HUES64 (cell line): ENCODE measurements around the gene KLK15.
"Not testable (repeated sequence)": the region's sequence is repeated elsewhere in the genome, so short reads cannot be mapped to it uniquely, and the experiment has no call there.

Experiments
- H3K27ac ChIP-seq: 2 replicates; pipeline ENCODE4 v1.7.0; 2013; ENCODE audit warnings: low read depth, low read length, inconsistent platforms
- H3K27me3 ChIP-seq: 2 replicates; pipeline ENCODE4 v1.6.1; 2013; ENCODE audit warnings: mild to moderate bottlenecking, low read length; ENCODE audit not compliant: insufficient read depth
- H3K36me3 ChIP-seq: 2 replicates; pipeline ENCODE4 v1.6.1; 2013; ENCODE audit warnings: mild to moderate bottlenecking, low read length; ENCODE audit not compliant: insufficient read depth
- H3K4me1 ChIP-seq: 2 replicates; pipeline ENCODE4 v1.6.1; 2013; ENCODE audit warnings: mild to moderate bottlenecking, low read length, moderate library complexity; ENCODE audit not compliant: insufficient read depth
- H3K4me3 ChIP-seq: 2 replicates; pipeline ENCODE4 v1.5.1; 2013; ENCODE audit warnings: mild to moderate bottlenecking, low read length, moderate library complexity
- H3K9ac ChIP-seq: 2 replicates; pipeline ENCODE4 v1.6.1; 2013; ENCODE audit warnings: mild to moderate bottlenecking, low read depth, low read length
- H3K9me3 ChIP-seq: 2 replicates; pipeline ENCODE4 v1.6.1; 2013; ENCODE audit warnings: low read depth, low read length; ENCODE audit not compliant: insufficient read depth
- WGBS: fragments of 150-250, 120-280 bp; methylation state at CpG from one replicate; pipeline ENCODE4 v1.1.7; 2013; ENCODE audit warnings: missing lambda C conversion rate; 5-methylcytosine and 5-hydroxymethylcytosine counted together

KLK15 gene

GRCh38 chr19:50783848-50784152 is 49.6 kb downstream of the KLK15 start:
- H3K4me3 ChIP-seq, H3K36me3 ChIP-seq, H3K9me3 ChIP-seq, H3K27ac ChIP-seq, H3K4me1 ChIP-seq, H3K9ac ChIP-seq: not testable (repeated sequence)
- H3K27me3 ChIP-seq: peaks cover 16% of the 10 kb centered on the region
- WGBS: 54% methylated on average over 8 of the region's 8 CpGs

- 79% methylated on average over 16 of the region's 16 CpGs for WGBS
- Histone ChIP-seq H3K4me3 (no peak overlapping the region), H3K4me1 (no peaks in the 10 kb centered on the region; the same call in 1 of the 2 replicates), H3K27ac (no peak overlapping the region), H3K27me3 (peaks cover 43% of the 10 kb centered on the region), H3K9me3 (no peaks in the 10 kb centered on the region), H3K9ac (no peak overlapping the region), H3K36me3 (no peaks in the 10 kb centered on the region)
Measured at GRCh38 chr19:50780753-50781435, 52.5 kb downstream of the KLK15 start.

GRCh38 chr19:50779504-50780457 is 53.6 kb downstream of the KLK15 start:
- Histone ChIP-seq H3K27ac (no peak overlapping the region), H3K9ac (no peak overlapping the region), H3K4me3 (no peak overlapping the region), H3K27me3 (peaks cover 46% of the 10 kb centered on the region), H3K4me1 (no peaks in the 10 kb centered on the region; the same call in 1 of the 2 replicates), H3K9me3 (0 out of 2 replicates have a peak, but pooled peaks cover 3% of the 10 kb centered on the region), H3K36me3 (no peaks in the 10 kb centered on the region)
- WGBS: 72% methylated on average over 25 of the region's 25 CpGs

- Histone ChIP-seq H3K9me3 (0 out of 2 replicates have a peak, but pooled peaks cover 4% of the 10 kb centered on the region), H3K4me1 (no peaks in the 10 kb centered on the region; the same call in 1 of the 2 replicates), H3K27me3 (peaks cover 46% of the 10 kb centered on the region), H3K36me3 (no peaks in the 10 kb centered on the region), H3K4me3 (no peak overlapping the region), H3K9ac (no peak overlapping the region), H3K27ac (no peak overlapping the region)
- WGBS: 63% methylated on average over 7 of the region's 7 CpGs
Measured at GRCh38 chr19:50778906-50779430, 54.4 kb downstream of the KLK15 start.

GRCh38 chr19:50777830-50778303 is 55.5 kb downstream of the KLK15 start:
- no peak overlapping the region for H3K9ac ChIP-seq
- H3K36me3 ChIP-seq: no peaks in the 10 kb centered on the region
- H3K4me1 ChIP-seq: no peaks in the 10 kb centered on the region; the same call in 1 of the 2 replicates
- no peak overlapping the region for H3K27ac ChIP-seq
- H3K9me3 ChIP-seq: peaks cover 4% of the 10 kb centered on the region; the same call in 1 of the 2 replicates
- H3K4me3 ChIP-seq: peak overlapping the region; percentile 19
- H3K27me3 ChIP-seq: peaks cover 46% of the 10 kb centered on the region
- 44% methylated on average over 30 of the region's 30 CpGs for whole genome bisulfite sequencing

- no peak overlapping the region for H3K27ac ChIP-seq
- H3K9ac ChIP-seq: no peak overlapping the region
- WGBS: 54% methylated on average over 4 of the region's 4 CpGs
- H3K36me3 ChIP-seq: no peaks in the 10 kb centered on the region
- H3K4me1 ChIP-seq: no peaks in the 10 kb centered on the region; the same call in 1 of the 2 replicates
- H3K4me3 ChIP-seq: no peak overlapping the region
- peaks cover 46% of the 10 kb centered on the region for H3K27me3 ChIP-seq
- peaks cover 9% of the 10 kb centered on the region for H3K9me3 ChIP-seq
Measured at GRCh38 chr19:50777261-50777660, 56.1 kb downstream of the KLK15 start.

GRCh38 chr19:50776131-50776530 is 57.2 kb downstream of the KLK15 start:
- WGBS: 85% methylated on average over 5 of the region's 5 CpGs
- no peak overlapping the region for H3K4me3 ChIP-seq
- no peaks in the 10 kb centered on the region; the same call in 1 of the 2 replicates for H3K4me1 ChIP-seq
- H3K9me3 ChIP-seq: peaks cover 9% of the 10 kb centered on the region
- H3K9ac ChIP-seq: no peak overlapping the region
- peaks cover 46% of the 10 kb centered on the region for H3K27me3 ChIP-seq
- no peaks in the 10 kb centered on the region for H3K36me3 ChIP-seq
- H3K27ac ChIP-seq: no peak overlapping the region
